GM18517 (cell line): ENCODE data around the gene IGF2BP2.
A peak's percentile ranks its signal among the peaks of the same experiment; 100 is the strongest.
"Not testable (repeated sequence)": the region's sequence is repeated elsewhere in the genome, so short reads cannot be mapped to it uniquely, and the experiment has no call there.

ENCODE experiments used
- ATAC-seq: cut with Tn5 transposase; IDR thresholded peaks from one replicate; pipeline ENCODE4 v1.9.1; 2021; ENCODE audit warnings: mild to moderate bottlenecking, moderate library complexity; ENCODE audit not compliant: unreplicated experiment

Gene IGF2BP2

DNA sequence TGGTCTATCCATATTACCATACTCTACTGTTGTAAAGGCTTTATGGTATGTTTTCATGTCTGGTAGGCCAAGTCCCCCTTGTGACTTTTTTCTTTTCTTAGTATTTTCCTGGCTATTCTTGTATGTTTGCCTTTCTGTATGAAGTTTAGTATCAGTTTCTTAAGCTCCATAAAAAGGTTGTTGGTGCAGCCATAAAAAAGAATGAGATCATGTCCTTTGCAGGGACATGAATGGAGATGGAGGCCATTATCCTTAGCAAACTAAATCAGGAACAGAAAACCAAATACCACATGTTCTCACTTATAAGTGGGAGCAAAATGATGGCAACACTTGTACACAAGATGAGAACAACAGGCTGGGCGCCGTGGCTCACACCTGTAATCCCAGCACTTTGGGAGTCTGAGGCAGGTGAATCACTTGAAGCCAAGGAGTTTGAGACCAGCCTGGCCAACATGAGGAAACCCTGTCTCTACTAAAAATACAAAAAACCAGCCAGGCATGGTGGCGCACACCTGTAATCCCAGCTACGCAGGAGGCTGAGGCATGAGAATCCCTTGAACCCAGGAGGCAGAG is 13.7 kb upstream of the IGF2BP2 start:
- not testable (repeated sequence) for ATAC-seq

- ATAC-seq: no peak
Measured at GRCh38 chr3:185837414-185837813, 12.6 kb upstream of the IGF2BP2 start.

- no peak for ATAC-seq
Measured at GRCh38 chr3:185831990-185832389, 7.1 kb upstream of the IGF2BP2 start.

- no peak for ATAC-seq
Measured at GRCh38 chr3:185831195-185831594, 6.4 kb upstream of the IGF2BP2 start.

DNA sequence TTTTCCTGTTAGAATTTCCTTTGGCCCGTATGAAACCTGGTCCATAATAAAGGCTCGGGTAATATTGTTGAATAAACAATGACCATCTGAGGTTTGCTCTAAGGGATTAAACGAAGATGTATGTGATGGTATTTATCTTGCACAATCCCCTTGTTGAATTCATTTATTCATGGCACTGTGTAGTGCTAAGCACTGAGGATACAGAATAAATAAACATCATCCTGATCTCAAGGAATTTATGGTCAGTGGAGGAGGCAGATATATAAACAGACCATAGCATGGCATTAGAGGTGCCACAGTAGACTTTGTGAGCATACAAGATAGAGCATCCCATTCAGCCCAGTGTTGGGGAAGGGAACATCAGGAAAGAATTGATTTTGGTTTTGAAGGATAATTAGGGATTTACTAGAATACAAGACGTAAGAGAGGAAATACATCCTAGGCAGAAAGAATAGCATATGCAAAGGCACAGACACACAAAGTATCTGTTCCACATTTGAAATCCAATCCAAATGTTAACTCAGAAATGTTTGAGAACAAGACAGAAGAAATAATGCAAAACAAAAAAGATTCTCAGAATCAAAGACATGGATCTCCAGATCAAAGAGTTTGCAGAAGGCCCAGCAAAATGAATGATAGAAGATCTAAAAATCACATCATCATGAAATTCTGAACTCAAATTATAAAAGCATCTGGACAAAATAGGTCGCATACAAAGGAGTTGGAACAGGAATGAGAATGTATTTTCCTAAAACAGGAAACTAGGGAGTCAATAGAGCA is 5.4 kb upstream of the IGF2BP2 start:
- ATAC-seq: no peak

DNA sequence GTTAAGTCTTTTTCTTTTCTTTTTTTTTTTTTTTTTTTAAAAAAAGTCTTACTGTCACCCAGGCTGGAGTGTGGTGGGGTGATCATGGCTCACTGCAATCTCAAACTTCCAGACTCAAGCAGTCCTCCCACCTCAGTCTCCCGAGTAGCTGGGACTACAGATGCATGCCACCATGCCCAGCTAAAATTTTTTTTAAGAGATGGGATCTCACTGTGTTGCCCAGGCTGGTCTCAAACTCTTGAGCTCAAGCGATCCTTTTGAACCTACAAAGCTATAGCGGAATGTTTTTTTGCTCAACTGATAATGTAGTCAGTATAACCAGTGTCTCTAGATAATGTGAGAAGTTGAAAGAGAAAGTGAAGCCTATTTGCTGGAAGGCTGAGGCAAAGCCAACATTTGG is 3.9 kb upstream of the IGF2BP2 start:
- ATAC-seq: no peak

DNA sequence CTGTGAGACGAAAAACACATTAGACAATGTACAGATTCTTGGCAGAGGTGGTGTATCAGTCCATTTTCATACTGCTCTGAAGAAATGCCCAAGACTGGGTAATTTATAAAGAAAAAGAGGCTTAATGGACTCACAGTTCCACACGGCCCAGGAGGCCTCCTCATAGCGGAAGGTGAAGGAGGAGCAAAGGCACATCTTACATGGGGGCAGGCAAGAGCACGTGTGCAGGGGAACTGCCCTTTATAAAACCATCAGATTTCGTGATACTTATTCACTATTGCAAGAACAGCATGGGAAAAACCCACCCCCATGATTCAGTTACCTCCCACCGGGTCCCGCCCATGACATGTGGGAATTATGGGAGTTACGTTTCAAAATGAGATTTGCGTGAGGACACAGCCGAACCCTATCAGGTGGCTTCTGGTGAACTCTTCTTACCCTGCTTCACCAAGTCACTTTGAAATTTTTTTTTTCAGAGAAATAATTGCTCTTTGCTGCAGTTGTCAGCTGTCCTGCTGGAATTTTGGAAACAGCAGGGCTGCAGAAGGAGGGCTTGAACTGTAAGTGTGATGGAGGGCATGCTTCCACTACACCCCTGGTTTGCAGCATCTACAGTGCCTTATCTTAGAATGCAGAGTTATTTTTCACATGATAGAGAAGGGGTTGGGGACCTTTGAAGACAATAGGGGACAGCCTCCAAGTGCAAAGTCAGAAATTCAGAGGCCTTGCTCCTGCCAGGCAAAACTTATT is 2.9 kb upstream of the IGF2BP2 start:
- ATAC-seq: no peak

DNA sequence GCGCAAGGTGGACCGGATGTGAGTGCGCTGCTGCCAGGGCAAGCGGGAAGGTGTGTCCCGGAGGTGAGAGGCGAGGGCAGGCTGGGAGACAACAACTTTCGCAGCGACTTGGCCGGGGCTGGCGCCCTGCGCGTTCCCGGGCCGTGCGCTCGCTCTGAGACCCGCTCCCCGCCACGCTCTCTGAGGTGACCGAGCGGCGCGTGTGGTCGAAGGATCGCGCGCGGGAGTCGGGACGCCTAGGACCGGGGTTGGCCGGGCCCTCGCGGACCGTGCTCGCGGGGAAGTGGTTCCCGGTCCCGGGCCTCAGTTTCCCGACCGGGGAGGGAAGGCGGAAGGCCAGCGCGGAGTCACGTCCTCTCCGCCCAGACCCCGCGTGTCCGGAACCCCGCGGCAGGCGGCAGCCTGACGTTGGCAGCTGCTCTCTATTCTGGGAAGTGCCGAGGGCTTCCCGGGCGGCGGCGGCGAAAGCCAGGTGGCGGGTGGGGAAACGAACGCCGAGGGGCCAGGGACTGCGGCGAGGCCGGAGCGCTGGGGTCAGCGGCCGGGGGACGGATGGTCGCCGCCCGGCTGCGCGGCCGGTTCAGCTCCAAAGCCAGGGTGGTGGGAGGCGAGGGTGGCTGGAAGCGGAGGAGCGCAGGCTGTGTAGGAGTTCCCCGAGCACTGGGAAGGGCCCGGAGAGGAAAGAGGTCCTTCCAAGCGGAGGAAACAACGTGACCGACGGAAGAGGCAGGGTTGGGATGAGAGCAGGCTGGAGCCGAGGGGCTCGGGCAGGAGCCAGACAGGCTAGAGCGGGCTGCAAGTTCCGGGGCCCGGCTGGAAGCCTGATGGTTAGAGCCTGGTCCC is 1.0 kb upstream of the IGF2BP2 start:
- ATAC-seq: peak; percentile 27

DNA sequence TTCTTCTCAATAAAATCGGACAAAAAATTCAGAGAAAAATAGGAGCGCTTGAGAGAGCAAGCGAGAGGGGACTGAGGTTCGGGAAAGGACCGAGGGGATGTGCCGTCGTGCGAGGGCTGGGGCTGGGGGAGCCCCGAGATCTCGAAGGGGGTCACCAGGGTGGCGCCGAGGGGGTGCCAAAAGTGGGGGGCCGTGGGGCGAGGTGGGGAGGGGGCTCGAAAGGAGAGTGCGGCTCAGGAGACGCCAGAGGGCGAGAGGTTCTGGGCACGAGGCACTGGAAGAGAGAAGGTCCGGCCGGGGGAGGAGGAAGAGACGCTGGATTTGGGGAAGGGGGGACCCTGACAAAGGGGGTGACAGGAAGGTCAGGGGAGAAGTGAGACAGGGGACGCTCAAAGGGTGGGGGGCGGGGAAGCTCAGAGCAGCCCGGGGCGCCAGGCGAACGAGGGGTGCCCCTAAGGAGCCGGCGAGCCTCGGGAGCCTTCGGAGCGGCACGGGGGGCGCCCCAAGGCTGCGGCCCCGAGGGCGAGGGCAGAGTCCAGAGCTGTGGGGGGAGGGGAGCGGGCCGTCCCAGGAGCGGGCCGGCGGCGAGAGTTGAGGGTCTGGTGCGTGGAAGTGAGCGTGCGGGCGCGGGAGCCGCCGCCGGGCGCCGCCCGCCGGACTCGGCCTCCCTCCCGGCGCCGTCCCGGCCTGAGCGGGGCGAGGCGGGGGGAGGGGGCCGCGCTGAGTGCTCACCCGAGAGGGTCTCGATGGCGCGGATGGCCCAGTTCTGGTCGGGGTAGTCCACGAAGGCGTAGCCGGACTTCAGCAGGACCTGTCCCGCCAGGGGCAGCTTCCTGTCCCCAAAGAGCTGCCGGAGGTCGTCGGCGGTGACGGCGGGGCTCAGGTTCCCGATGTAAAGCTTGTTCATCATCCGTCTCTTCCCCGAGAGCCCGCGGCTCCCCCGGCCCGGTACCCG is 514 bp downstream of the IGF2BP2 start:
- no peak for ATAC-seq

GRCh38 chr3:185823078-185824044 is 1.5 kb downstream of the IGF2BP2 start:
- no peak for ATAC-seq

DNA sequence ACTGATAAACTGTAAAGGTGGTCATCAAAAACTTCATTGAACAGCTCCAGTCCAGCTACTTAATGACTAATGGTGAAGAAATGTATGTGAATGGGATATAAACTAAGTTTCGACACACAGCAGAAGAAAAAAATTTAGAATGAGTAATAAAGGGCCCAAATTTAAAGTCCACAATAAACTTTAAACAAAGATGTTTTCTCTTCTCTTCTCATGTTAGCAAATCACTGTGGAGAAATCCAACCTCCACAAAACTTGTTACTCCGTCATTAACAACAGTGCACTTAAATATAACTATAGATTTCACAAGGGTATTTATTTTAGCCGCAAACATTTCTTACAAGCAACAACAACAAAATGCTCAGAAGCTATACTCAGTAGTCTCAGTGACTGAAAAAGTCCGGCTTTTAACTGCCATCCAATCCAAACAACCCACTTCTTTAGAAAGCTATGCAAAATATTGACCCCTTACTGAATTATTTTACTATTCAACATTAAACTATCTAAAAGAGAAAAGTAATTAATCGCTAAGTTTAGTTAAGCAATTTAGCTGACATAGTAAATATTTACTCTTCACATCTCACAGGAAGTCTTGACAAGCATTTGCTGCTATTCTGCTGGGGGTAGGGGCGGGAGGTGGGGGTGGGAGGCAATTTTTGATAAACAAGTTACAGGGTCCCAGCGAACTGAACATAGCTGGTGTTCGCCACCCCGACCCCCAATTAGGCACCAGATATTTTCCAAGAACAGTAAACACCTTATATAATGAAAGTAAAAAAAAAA is 2.4 kb downstream of the IGF2BP2 start:
- ATAC-seq: no peak

- ATAC-seq: no peak
Measured at GRCh38 chr3:185820973-185821758, 3.7 kb downstream of the IGF2BP2 start.

- no peak for ATAC-seq
Measured at GRCh38 chr3:185818267-185818875, 6.5 kb downstream of the IGF2BP2 start.

DNA sequence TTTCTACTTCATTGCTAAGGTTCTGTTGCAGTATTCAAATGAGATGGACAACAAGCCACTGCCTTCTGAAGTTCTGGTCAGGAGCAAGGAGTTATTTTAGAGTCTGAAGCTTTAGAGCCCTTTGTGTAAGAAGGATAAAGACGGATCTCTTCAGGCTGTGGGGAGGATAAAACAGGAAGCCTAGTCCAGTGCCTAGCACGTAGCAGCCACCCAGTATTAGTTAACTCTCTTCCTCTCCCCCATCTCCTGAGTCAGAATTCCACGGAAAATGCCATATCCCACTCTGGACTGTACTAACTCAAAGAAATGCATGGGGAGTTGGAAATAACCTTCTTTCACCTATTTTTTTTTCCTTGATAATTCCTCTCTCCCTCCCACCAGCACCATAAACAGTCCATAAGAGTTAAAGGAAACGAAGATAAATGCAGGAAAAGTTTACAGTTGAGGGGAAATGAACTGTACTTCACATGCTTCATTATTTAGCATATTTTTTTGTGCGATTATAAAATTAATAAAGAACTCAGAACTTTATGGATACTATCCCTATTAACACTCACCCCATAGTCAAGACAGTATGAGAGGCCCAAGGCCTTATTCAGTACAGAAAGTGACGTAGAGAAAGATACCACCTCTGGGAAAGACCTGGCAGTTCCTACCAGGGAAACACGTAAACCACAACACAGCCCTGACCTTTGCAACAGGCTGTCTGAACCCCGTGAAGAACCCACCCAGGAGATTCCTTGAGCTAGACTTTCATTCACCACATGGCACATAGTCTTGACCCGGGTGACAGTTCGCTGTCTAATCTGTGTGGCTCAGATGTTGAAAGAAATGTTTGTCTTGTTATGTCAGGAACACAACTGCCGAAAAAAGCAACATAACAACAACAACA is 9.2 kb downstream of the IGF2BP2 start:
- no peak for ATAC-seq

- ATAC-seq: no peak
Measured at GRCh38 chr3:185813691-185814215, 11.1 kb downstream of the IGF2BP2 start.

DNA sequence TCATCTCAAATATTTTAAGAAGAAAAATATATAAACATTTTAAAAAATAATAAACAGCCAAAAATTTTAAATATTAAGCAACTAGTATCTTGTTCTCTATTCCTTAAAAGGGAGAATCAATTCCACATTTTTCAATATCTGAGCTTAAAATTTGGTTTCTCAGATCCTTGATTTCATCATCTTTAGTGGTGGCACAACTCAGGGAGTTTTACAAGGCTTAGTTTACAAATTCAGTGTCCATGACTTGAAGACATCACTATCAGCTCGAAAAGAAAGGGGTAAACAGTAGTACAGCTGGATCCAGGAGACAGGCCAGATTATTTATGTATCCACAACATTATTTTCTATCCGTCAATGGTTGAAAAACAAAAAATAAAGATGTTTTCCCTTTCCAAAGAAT is 11.6 kb downstream of the IGF2BP2 start:
- no peak for ATAC-seq
